ENCODE data around the gene SBF2. TPM values are rescaled to one million over a fixed set of nuclear protein-coding genes. Genes with fewer than 3 reads are reported as not detected.
"Not testable (repeated sequence)": the region's sequence is repeated elsewhere in the genome, so short reads cannot be mapped to it uniquely, and the experiment has no call there.

Gene SBF2
- total RNA-seq, 1 donor from 2014 or later = 21.1 TPM

- no peak for DNase-seq (ENCODE audit: low read depth)
- no peak overlapping the region for H3K4me3 ChIP-seq (ENCODE audit: low read depth, low read length)
- TF ChIP-seq, protein P1, sequence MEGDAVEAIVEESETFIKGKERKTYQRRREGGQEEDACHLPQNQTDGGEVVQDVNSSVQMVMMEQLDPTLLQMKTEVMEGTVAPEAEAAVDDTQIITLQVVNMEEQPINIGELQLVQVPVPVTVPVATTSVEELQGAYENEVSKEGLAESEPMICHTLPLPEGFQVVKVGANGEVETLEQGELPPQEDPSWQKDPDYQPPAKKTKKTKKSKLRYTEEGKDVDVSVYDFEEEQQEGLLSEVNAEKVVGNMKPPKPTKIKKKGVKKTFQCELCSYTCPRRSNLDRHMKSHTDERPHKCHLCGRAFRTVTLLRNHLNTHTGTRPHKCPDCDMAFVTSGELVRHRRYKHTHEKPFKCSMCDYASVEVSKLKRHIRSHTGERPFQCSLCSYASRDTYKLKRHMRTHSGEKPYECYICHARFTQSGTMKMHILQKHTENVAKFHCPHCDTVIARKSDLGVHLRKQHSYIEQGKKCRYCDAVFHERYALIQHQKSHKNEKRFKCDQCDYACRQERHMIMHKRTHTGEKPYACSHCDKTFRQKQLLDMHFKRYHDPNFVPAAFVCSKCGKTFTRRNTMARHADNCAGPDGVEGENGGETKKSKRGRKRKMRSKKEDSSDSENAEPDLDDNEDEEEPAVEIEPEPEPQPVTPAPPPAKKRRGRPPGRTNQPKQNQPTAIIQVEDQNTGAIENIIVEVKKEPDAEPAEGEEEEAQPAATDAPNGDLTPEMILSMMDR (IDR thresholded peaks at IDR 0.05; ENCODE audit: insufficient read depth, low read length, poor library complexity, severe bottlenecking) = no peak
- no peaks in the 10 kb centered on the region for H3K27me3 ChIP-seq (ENCODE audit: control insufficient read depth, insufficient read depth, low read length)
- no peaks in the 10 kb centered on the region for H3K36me3 ChIP-seq (ENCODE audit: control insufficient read depth, insufficient read depth, low read length)
Observed at GRCh38 chr11:10149553-10149952, 144.5 kb downstream of the SBF2 start.

GRCh38 chr11:10147195-10147594 lies 146.8 kb downstream of the SBF2 start:
- Histone ChIP-seq H3K36me3 (ENCODE audit: control insufficient read depth, insufficient read depth, low read length) (no peaks in the 10 kb centered on the region), H3K27me3 (ENCODE audit: control insufficient read depth, insufficient read depth, low read length) (no peaks in the 10 kb centered on the region), H3K4me3 (ENCODE audit: low read depth, low read length) (no peak overlapping the region)
- TF ChIP-seq, protein P1 (IDR thresholded peaks at IDR 0.05; ENCODE audit: insufficient read depth, low read length, poor library complexity, severe bottlenecking) = no peak
- DNase-seq (ENCODE audit: low read depth) = no peak

- TF ChIP-seq, protein P1 (IDR thresholded peaks at IDR 0.05; ENCODE audit: insufficient read depth, low read length, poor library complexity, severe bottlenecking) = no peak
- Histone ChIP-seq H3K27me3 (ENCODE audit: control insufficient read depth, insufficient read depth, low read length) (no peaks in the 10 kb centered on the region), H3K36me3 (ENCODE audit: control insufficient read depth, insufficient read depth, low read length) (no peaks in the 10 kb centered on the region), H3K4me3 (ENCODE audit: low read depth, low read length) (no peak overlapping the region)
- no peak for DNase-seq (ENCODE audit: low read depth)
Observed at GRCh38 chr11:10144954-10145353, 149.1 kb downstream of the SBF2 start.

DNA sequence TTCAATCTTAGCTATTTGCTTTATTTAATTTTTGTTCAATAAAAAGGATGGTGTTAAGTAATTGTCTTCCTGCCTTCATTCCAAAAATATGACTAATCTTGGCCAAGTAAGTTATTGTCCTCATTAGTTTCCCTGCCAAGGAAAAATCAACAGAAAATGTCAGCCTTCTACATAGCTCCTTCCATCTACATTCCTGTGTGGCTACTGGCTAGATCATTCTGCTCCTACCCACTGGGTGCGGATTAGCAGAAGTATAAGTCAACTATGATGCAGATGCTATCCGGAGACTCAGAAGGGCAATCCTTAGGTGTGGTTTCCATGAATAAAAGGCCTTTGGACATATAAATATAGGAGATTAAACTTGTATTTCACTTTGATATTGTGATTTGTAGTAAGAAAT lies 154.4 kb downstream of the SBF2 start:
- Histone ChIP-seq H3K4me3 (ENCODE audit: low read depth, low read length) (no peak overlapping the region), H3K36me3 (ENCODE audit: control insufficient read depth, insufficient read depth, low read length) (no peaks in the 10 kb centered on the region), H3K27me3 (ENCODE audit: control insufficient read depth, insufficient read depth, low read length) (no peaks in the 10 kb centered on the region)
- TF ChIP-seq, protein P1 (IDR thresholded peaks at IDR 0.05; ENCODE audit: insufficient read depth, low read length, poor library complexity, severe bottlenecking) = no peak
- no peak for DNase-seq (ENCODE audit: low read depth)

GRCh38 chr11:10139143-10139542 lies 154.9 kb downstream of the SBF2 start:
- TF ChIP-seq, protein P1 (IDR thresholded peaks at IDR 0.05; ENCODE audit: insufficient read depth, low read length, poor library complexity, severe bottlenecking) = no peak

GRCh38 chr11:10134975-10135481 lies 159.0 kb downstream of the SBF2 start:
- no peaks in the 10 kb centered on the region for H3K27me3 ChIP-seq (ENCODE audit: control insufficient read depth, insufficient read depth, low read length)
- DNase-seq (ENCODE audit: low read depth) = no peak
- TF ChIP-seq, protein P1 (IDR thresholded peaks at IDR 0.05; ENCODE audit: insufficient read depth, low read length, poor library complexity, severe bottlenecking) = no peak
- no peak overlapping the region for H3K4me3 ChIP-seq (ENCODE audit: low read depth, low read length)
- no peaks in the 10 kb centered on the region for H3K36me3 ChIP-seq (ENCODE audit: control insufficient read depth, insufficient read depth, low read length)

More at GRCh38 chr11:10139143-10139542, 154.9 kb downstream of the SBF2 start:
- Histone ChIP-seq H3K36me3 (ENCODE audit: control insufficient read depth, insufficient read depth, low read length) (no peaks in the 10 kb centered on the region), H3K4me3 (ENCODE audit: low read depth, low read length) (no peak overlapping the region), H3K27me3 (ENCODE audit: control insufficient read depth, insufficient read depth, low read length) (no peaks in the 10 kb centered on the region)
- DNase-seq (ENCODE audit: low read depth) = no peak

GRCh38 chr11:10134226-10134625 lies 159.8 kb downstream of the SBF2 start:
- H3K27me3 ChIP-seq (ENCODE audit: control insufficient read depth, insufficient read depth, low read length); DNase-seq (ENCODE audit: low read depth); H3K4me3 ChIP-seq (ENCODE audit: low read depth, low read length); H3K36me3 ChIP-seq (ENCODE audit: control insufficient read depth, insufficient read depth, low read length): not testable (repeated sequence)

DNA sequence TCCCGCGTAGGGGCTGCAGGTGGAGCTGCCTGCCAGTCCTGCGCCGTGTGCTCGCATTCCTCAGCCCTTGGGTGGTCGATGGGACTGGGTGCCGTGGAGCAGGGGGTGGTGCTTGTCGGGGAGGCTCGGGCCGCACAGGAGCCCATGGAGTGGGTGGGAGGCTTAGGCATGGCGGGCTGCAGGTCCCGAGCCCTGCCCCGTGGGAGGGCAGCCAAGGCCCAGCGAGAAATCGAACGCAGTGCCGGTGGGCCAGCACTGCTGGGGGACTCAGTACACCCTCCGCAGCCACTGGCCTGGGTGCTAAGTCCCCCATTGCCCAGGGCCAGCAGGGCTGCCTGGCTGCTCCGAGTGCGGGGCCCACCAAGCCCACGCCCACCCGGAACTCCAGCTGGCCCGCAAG lies 160.8 kb downstream of the SBF2 start:
- DNase-seq (ENCODE audit: low read depth); H3K27me3 ChIP-seq (ENCODE audit: control insufficient read depth, insufficient read depth, low read length); H3K4me3 ChIP-seq (ENCODE audit: low read depth, low read length); H3K36me3 ChIP-seq (ENCODE audit: control insufficient read depth, insufficient read depth, low read length): not testable (repeated sequence)
